Activated CD4-positive, alpha-beta T cell treated with anti-CD3 and anti-CD28 coated beads, Interleukin-2, amount 10 ng/mL, durations not matched to agents 24 days and 14 days (primary cell): Measurements from ENCODE around the gene PCDH9. TPM values are rescaled to one million over a fixed set of nuclear protein-coding genes. Genes with fewer than 3 reads are reported as not detected.
"Not testable (repeated sequence)": the region's sequence is repeated elsewhere in the genome, so short reads cannot be mapped to it uniquely, and the experiment has no call there.

Source experiments
- DNase-seq: peaks from one replicate; pipeline ENCODE4 v3.0.0; 2022
- H3K27ac Mint-ChIP-seq: one replicate; pipeline ENCODE4 v1.8.0; 2022; ENCODE audit warnings: mild to moderate bottlenecking, mixed read lengths
- H3K27me3 Mint-ChIP-seq: one replicate; pipeline ENCODE4 v1.8.0; 2022; ENCODE audit warnings: mixed read lengths
- H3K36me3 Mint-ChIP-seq: one replicate; pipeline ENCODE4 v1.8.0; 2022; ENCODE audit warnings: low read depth, mild to moderate bottlenecking, mixed read lengths
- H3K4me1 Mint-ChIP-seq: one replicate; pipeline ENCODE4 v1.8.0; 2021; ENCODE audit warnings: mixed read lengths
- H3K4me3 Mint-ChIP-seq: one replicate; pipeline ENCODE4 v1.8.0; 2022; ENCODE audit warnings: mild to moderate bottlenecking, moderate library complexity, mixed read lengths
- H3K9me3 Mint-ChIP-seq: one replicate; pipeline ENCODE4 v1.8.0; 2021; ENCODE audit warnings: mixed read lengths
- intact Hi-C: fragments of 100-400 bp; cut with micrococcal nuclease; formaldehyde crosslinking; loops from one replicate; pipeline ENCODE4 v1.15.1; 2023
- total RNA-seq: library from RNA; stranded (reverse); gene quantifications from 2 replicates; pipeline ENCODE4 v1.2.3, GENCODE V29; 2022

The PCDH9 gene
- total RNA-seq, 1 donor from 2014 or later, result 0.09 TPM

DNA sequence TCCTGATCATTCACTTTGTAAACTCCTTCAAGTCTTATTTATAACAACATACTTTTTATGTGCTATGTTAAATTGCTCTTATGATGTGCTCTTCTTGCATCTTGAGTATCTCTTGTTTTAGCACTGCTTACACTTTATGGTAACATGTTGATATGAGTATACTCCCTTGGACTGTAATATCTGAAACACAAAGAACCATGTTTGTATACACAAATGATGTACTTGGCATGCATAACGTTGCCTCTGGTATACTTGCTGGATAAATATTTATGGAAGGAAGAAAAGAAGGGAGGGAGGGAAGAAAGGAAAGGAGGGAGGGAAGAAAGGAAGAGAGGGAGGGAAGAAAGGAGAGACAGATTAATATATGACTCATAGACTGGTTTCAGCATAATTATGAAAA is 333.2 kb downstream of the PCDH9 start:
- Mint-ChIP-seq H3K27ac (no peak overlapping the region), H3K4me3 (no peak overlapping the region), H3K4me1 (no peaks in the 10 kb centered on the region), H3K9me3 (no peaks in the 10 kb centered on the region), H3K27me3 (no peaks in the 10 kb centered on the region), H3K36me3 (no peaks in the 10 kb centered on the region)
- DNase-seq, result no peak
- intact Hi-C loops, result no loop called here

GRCh38 chr13:66895780-66896179 is 334.4 kb downstream of the PCDH9 start:
- Mint-ChIP-seq H3K27ac (no peak overlapping the region), H3K9me3 (no peaks in the 10 kb centered on the region), H3K4me1 (no peaks in the 10 kb centered on the region), H3K27me3 (no peaks in the 10 kb centered on the region), H3K4me3 (no peak overlapping the region), H3K36me3 (no peaks in the 10 kb centered on the region)
- intact Hi-C loops, result no loop called here
- DNase-seq, result no peak

DNA sequence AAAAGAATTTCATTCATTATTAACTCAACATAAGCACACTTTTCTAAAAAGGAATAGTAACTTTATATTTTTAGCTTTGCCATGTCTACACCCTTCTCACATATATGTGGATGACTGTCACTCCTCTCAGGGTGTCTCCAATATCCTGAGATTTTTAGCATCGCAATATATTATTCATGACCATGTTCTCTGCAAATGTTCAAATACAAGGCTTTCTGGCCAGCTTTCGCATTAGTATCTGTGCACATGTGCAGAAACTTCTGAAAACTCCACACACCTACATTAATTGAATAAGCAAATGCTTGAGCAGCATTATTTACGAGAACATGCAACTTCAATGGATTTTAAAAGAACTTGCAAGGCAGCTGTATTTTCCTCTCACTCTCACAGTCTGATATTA is 334.8 kb downstream of the PCDH9 start:
- no peaks in the 10 kb centered on the region for H3K36me3 Mint-ChIP-seq
- no peaks in the 10 kb centered on the region for H3K9me3 Mint-ChIP-seq

DNA sequence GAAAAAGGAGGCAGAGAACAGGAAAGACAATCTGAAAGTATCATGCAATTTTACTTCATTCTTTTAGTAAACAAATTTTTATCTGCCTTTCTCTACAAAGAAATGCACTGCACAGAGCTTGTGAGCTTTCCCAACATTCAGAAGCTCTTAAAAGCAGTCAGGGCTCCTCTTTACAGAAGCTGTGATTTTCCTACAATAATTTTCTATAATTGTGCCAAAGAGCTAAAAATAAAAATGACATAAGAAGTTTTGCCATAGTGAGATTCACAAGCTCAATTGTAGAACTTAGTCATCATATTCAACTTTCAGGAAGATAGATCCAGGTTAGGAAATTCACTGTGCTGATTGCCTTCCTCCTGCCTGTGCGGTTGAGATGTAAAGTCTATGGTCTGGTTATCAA is 341.4 kb downstream of the PCDH9 start:
- H3K4me1 Mint-ChIP-seq, result no peaks in the 10 kb centered on the region
- intact Hi-C loops, result no loop called here
- no peak for DNase-seq
- no peaks in the 10 kb centered on the region for H3K27me3 Mint-ChIP-seq
- H3K4me3 Mint-ChIP-seq, result no peak overlapping the region
- no peaks in the 10 kb centered on the region for H3K9me3 Mint-ChIP-seq
- no peak overlapping the region for H3K27ac Mint-ChIP-seq
- H3K36me3 Mint-ChIP-seq, result no peaks in the 10 kb centered on the region

More for the DNA sequence above, 334.8 kb downstream of the PCDH9 start:
- intact Hi-C loops, result no loop called here
- no peak for DNase-seq
- Mint-ChIP-seq H3K27me3 (no peaks in the 10 kb centered on the region), H3K4me1 (no peaks in the 10 kb centered on the region), H3K4me3 (no peak overlapping the region), H3K27ac (no peak overlapping the region)

- H3K4me3 Mint-ChIP-seq, result no peak overlapping the region
- H3K4me1 Mint-ChIP-seq, result no peaks in the 10 kb centered on the region
- H3K27ac Mint-ChIP-seq, result no peak overlapping the region
- H3K27me3 Mint-ChIP-seq, result no peaks in the 10 kb centered on the region
- intact Hi-C loops, result no loop called here
- no peak for DNase-seq
- H3K36me3 Mint-ChIP-seq, result no peaks in the 10 kb centered on the region
- H3K9me3 Mint-ChIP-seq, result no peaks in the 10 kb centered on the region
Observed at GRCh38 chr13:66887088-66887487, 343.0 kb downstream of the PCDH9 start.

DNA sequence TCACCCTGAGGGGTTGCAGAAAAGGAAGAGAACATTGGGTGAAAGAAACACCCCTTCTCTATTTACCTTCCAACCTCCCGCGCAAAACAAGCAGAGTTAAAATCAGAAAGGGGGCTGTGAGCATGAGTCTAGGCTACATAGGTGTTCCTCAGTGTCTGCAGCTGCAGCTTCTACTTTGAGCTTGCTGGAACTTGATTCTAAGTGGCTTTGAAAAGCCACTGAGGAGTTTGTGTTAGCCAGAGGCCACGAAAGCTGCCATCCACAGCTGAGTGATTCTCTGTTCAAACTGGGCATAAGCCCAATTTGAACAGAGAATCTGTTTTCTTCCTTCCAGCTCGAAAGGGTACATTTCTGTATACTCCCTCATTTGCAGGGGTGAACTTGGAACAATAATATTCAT is 343.9 kb downstream of the PCDH9 start:
- no peaks in the 10 kb centered on the region for H3K4me1 Mint-ChIP-seq
- H3K36me3 Mint-ChIP-seq, result no peaks in the 10 kb centered on the region
- H3K27me3 Mint-ChIP-seq, result no peaks in the 10 kb centered on the region
- H3K4me3 Mint-ChIP-seq, result no peak overlapping the region
- H3K9me3 Mint-ChIP-seq, result no peaks in the 10 kb centered on the region
- intact Hi-C loops, result no loop called here
- H3K27ac Mint-ChIP-seq, result no peak overlapping the region
- no peak for DNase-seq

- H3K27ac Mint-ChIP-seq, H3K27me3 Mint-ChIP-seq, H3K9me3 Mint-ChIP-seq, H3K4me1 Mint-ChIP-seq, DNase-seq, H3K36me3 Mint-ChIP-seq, H3K4me3 Mint-ChIP-seq, intact Hi-C loops: not testable (repeated sequence)
Observed at GRCh38 chr13:66881170-66881569, 349.0 kb downstream of the PCDH9 start.

- Mint-ChIP-seq H3K9me3 (peaks cover 3% of the 10 kb centered on the region), H3K27ac (no peak overlapping the region), H3K4me1 (no peaks in the 10 kb centered on the region), H3K27me3 (no peaks in the 10 kb centered on the region), H3K36me3 (no peaks in the 10 kb centered on the region), H3K4me3 (no peak overlapping the region)
- DNase-seq, result no peak
- intact Hi-C loops, result no loop called here
Observed at GRCh38 chr13:66879988-66880387, 350.1 kb downstream of the PCDH9 start.

DNA sequence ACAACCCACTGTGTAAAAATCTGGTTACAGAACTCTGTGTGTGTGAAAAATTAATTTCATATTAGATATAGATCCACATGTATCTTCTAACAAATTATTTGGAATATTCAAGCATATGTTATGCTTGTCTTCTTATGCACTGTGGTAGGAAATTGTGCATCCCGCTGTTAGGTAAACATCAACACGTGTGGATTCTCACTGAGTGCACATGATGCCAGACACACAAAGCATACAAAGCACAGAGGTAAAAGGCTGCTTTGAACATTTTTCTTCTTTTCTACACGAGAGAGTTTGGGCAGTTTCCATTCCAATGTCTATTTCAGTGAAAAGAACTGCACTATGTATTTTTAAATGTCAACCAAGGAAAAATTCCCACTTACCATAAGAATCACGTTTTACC is 354.9 kb downstream of the PCDH9 start:
- H3K27me3 Mint-ChIP-seq, result no peaks in the 10 kb centered on the region

GRCh38 chr13:66864627-66865026 is 365.5 kb downstream of the PCDH9 start:
- no peak overlapping the region for H3K4me3 Mint-ChIP-seq
- H3K36me3 Mint-ChIP-seq, result no peaks in the 10 kb centered on the region
- no peaks in the 10 kb centered on the region for H3K27me3 Mint-ChIP-seq
- H3K27ac Mint-ChIP-seq, result no peak overlapping the region
- no peak for DNase-seq
- no peaks in the 10 kb centered on the region for H3K9me3 Mint-ChIP-seq
- no peaks in the 10 kb centered on the region for H3K4me1 Mint-ChIP-seq
- intact Hi-C loops, result no loop called here

More for the DNA sequence above, 354.9 kb downstream of the PCDH9 start:
- Mint-ChIP-seq H3K4me1 (no peaks in the 10 kb centered on the region), H3K36me3 (no peaks in the 10 kb centered on the region), H3K9me3 (peaks cover 4% of the 10 kb centered on the region), H3K27ac (no peak overlapping the region), H3K4me3 (no peak overlapping the region)
- intact Hi-C loops, result no loop called here
- DNase-seq, result no peak

- no peaks in the 10 kb centered on the region for H3K36me3 Mint-ChIP-seq
- intact Hi-C loops, result no loop called here
- H3K4me3 Mint-ChIP-seq, result no peak overlapping the region
- no peaks in the 10 kb centered on the region for H3K9me3 Mint-ChIP-seq
- no peak for DNase-seq
- no peaks in the 10 kb centered on the region for H3K27me3 Mint-ChIP-seq
- H3K27ac Mint-ChIP-seq, result no peak overlapping the region
- H3K4me1 Mint-ChIP-seq, result no peaks in the 10 kb centered on the region
Observed at GRCh38 chr13:66860878-66861417, 369.2 kb downstream of the PCDH9 start.

DNA sequence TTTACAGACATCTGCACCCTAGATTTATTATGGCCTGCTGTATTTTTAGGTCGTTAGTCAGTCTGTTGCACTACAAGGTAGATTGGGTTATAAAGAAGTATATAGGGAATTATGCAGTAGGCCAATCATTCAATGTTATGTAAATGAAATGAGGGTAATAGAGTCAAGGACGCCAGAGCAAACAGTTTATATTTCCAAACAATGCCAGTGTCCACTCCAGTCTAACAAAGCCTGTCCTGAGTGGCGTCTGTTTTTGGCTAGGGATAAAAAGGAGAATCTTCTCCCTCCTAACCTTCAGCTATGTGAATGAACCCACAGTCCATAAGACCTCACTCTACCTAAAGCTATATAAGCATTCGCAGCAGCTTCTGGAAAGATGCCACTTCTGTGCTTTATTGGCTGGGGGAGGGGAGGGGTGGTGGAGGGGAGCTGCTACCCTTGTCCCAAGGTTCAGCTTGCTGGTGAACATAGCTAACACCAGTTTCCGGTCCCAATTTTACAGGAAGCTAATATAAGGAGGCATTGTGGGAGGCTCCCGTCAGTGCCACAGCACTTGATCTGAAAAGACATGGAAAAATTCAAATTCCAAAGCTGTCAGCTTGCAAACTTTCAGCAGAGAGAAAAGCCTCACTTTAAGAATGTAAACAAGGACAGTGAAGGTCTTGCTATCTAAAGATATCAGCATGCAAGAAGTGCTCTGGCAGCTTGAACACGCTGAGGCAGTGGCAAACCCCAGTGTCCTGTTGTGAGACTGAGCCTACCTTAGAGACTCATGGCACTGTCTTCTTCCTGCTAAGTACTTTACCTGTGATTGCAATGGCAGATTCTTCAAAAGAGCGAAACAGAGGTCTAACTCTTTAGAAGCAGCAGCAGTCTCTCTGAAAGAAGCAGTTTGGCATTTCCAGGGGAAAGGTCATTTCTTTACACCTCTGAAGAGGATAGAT is 369.9 kb downstream of the PCDH9 start:
- H3K4me3 Mint-ChIP-seq, result no peak overlapping the region
- DNase-seq, result no peak
- no peaks in the 10 kb centered on the region for H3K27me3 Mint-ChIP-seq
- H3K4me1 Mint-ChIP-seq, result no peaks in the 10 kb centered on the region
- no peak overlapping the region for H3K27ac Mint-ChIP-seq
- no peaks in the 10 kb centered on the region for H3K36me3 Mint-ChIP-seq
- intact Hi-C loops, result no loop called here
- no peaks in the 10 kb centered on the region for H3K9me3 Mint-ChIP-seq

DNA sequence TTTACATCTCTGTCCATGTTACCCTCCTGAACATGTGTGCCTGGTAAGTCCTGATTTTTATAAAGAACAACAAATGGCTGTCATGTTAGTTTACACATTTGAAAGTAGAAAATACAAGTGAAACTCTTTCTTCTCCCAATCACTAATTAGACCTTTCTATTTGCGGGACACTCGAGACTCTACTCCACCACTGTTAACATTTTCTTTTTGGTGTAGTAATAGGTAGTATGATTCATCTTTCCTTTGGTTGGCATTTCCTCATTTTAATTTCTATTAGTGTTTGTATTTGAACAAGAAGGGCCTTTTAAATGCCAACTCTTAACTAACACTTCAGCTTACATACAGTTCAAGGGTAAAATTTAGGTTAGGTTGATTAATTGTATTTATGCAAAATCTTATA is 371.1 kb downstream of the PCDH9 start:
- Mint-ChIP-seq H3K4me3 (no peak overlapping the region), H3K36me3 (no peaks in the 10 kb centered on the region), H3K9me3 (no peaks in the 10 kb centered on the region), H3K4me1 (no peaks in the 10 kb centered on the region), H3K27ac (no peak overlapping the region), H3K27me3 (no peaks in the 10 kb centered on the region)
- intact Hi-C loops, result no loop called here
- no peak for DNase-seq

DNA sequence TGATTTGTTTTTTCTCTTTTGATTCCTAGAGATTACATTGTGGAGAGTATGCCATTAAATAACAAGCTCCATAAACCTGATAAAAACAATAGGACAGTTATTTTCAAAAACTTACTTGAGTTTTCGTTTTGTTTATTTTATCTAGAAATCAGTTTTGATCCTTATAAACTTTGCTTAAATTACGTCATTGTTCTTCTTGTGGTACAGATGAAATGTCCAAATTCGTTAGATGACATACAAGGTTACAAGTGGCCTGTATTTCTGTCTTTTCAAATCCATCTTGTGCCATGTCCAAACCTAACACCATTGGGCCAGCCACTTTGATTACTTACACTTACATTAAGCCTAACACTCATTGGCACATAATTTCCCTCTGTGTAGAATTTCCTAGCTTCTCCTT is 372.0 kb downstream of the PCDH9 start:
- H3K27ac Mint-ChIP-seq, result no peak overlapping the region
- no peaks in the 10 kb centered on the region for H3K4me1 Mint-ChIP-seq
- DNase-seq, result no peak
- H3K9me3 Mint-ChIP-seq, result no peaks in the 10 kb centered on the region
- intact Hi-C loops, result no loop called here
- no peaks in the 10 kb centered on the region for H3K27me3 Mint-ChIP-seq
- no peaks in the 10 kb centered on the region for H3K36me3 Mint-ChIP-seq
- H3K4me3 Mint-ChIP-seq, result no peak overlapping the region
